B cell (primary cell): ENCODE results near the gene OR2D3. TPM values are rescaled to one million over a fixed set of nuclear protein-coding genes. Genes with fewer than 3 reads are reported as not detected.

Source experiments
- ATAC-seq: fragments of 200-7000 bp; cut with Tn5 transposase; one replicate; pipeline ENCODE4 v1.10.0; 2021; ENCODE audit warnings: low read depth, mild to moderate bottlenecking, moderate number of reproducible peaks, moderate library complexity
- CTCF ChIA-PET: fragments of 350-600 bp; sonication (Branson Sonifier 250); formaldehyde crosslinking; loops from one replicate; lab custom pipeline; 2021; ENCODE audit warnings: antibody characterized with exemption, inconsistent platforms; lab: Charles Lee
- POLR2A ChIA-PET: fragments of 350-600 bp; sonication (Branson Sonifier 250); formaldehyde crosslinking; loops from one replicate; lab custom pipeline; 2021; ENCODE audit warnings: antibody characterized with exemption; lab: Charles Lee
- DNase-seq: peaks from one replicate; pipeline ENCODE4 v3.0.0; 2013
- H2AFZ ChIP-seq: 2 replicates; pipeline ENCODE4 v1.6.1; 2012; ENCODE audit warnings: mild to moderate bottlenecking, low read depth, low read length; ENCODE audit not compliant: insufficient read depth, poor library complexity, severe bottlenecking
- H3K27ac ChIP-seq, 2 donors: 1 replicate in 1 of 2; 2 replicates in 1 of 2; pipeline ENCODE4 v1.5.1; 2012 to 2013; ENCODE audit warnings: low read length in 2 of 2, mild to moderate bottlenecking in 2 of 2, moderate library complexity in 1 of 2
- H3K27me3 ChIP-seq, 4 experiments: fragments of 200-600 bp in 1 of 4; sonication (generic) in 1 of 4; replicated peaks in 1 of 4; 1 replicate in 2 of 4; 2 replicates in 2 of 4; pipeline versions ENCODE4 v1.6.1 to v1.7.0; 2013 to 2016; ENCODE audit warnings: low read length in 3 of 4, mild to moderate bottlenecking in 2 of 4, mixed read lengths in 1 of 4, moderate library complexity in 1 of 4; ENCODE audit not compliant: insufficient read depth in 4 of 4, control insufficient read depth in 3 of 4; ENCODE audit errors: control extremely low read depth in 1 of 4
- H3K36me3 ChIP-seq, 2 experiments: replicated peaks in 1 of 2; 1 replicate in 1 of 2; 2 replicates in 1 of 2; pipeline versions ENCODE4 v1.6.1 to v1.7.1; 2013; ENCODE audit warnings: low read length in 1 of 2; ENCODE audit not compliant: insufficient read depth in 2 of 2, control insufficient read depth in 1 of 2; ENCODE audit errors: control extremely low read depth in 1 of 2, extremely low read depth in 1 of 2
- H3K4me1 ChIP-seq, 2 donors: fragments of 200-600 bp in 1 of 2; sonication (generic) in 1 of 2; 1 replicate in 1 of 2; 2 replicates in 1 of 2; pipeline versions ENCODE4 v1.5.1 to v1.6.1; 2013 to 2017; ENCODE audit warnings: low read length in 2 of 2; ENCODE audit not compliant: control insufficient read depth in 2 of 2, insufficient read depth in 2 of 2
- H3K4me2 ChIP-seq: replicated peaks from 2 replicates; pipeline ENCODE3; 2012; ENCODE audit warnings: mild to moderate bottlenecking, low read depth, low read length; ENCODE audit not compliant: poor library complexity, severe bottlenecking
- H3K4me3 ChIP-seq, 5 experiments: fragments of 200-600 bp in 1 of 5; sonication (generic) in 1 of 5; 1 replicate in 3 of 5; 2 replicates in 2 of 5; pipeline versions ENCODE4 v1.5.1 to v1.7.0; 2011 to 2016; ENCODE audit warnings: low read length in 4 of 5, mild to moderate bottlenecking in 4 of 5, low read depth in 2 of 5, control low read depth in 1 of 5, moderate library complexity in 1 of 5; ENCODE audit not compliant: insufficient read depth in 1 of 5; ENCODE audit errors: control extremely low read depth in 1 of 5, extremely low read depth in 1 of 5
- H3K79me2 ChIP-seq: fragments of 200-600 bp; sonication (generic); one replicate; pipeline ENCODE4 v1.6.0; 2016; ENCODE audit warnings: low read length; ENCODE audit not compliant: control insufficient read depth, insufficient read depth
- H3K9ac ChIP-seq: fragments of 200-600 bp; sonication (generic); 2 replicates; pipeline ENCODE4 v1.6.1; 2017; ENCODE audit warnings: mild to moderate bottlenecking, low read length, moderate library complexity
- H3K9me3 ChIP-seq, 3 donors: one replicate each; pipeline versions ENCODE4 v1.6.1 to v1.7.1; 2013; ENCODE audit warnings: low read length in 2 of 3; ENCODE audit not compliant: control insufficient read depth in 2 of 3, insufficient read depth in 1 of 3; ENCODE audit errors: control extremely low read depth in 1 of 3
- H4K20me1 ChIP-seq: 2 replicates; pipeline ENCODE4 v1.6.0; 2012; ENCODE audit warnings: mild to moderate bottlenecking, low read length; ENCODE audit not compliant: insufficient read depth, control insufficient read depth, poor library complexity, severe bottlenecking
- H3K27ac Mint-ChIP-seq: one replicate; pipeline ENCODE4 v1.8.0; 2021; ENCODE audit warnings: mixed read lengths
- H3K27me3 Mint-ChIP-seq: one replicate; pipeline ENCODE4 v1.8.0; 2021; ENCODE audit warnings: mixed read lengths
- H3K4me1 Mint-ChIP-seq: one replicate; pipeline ENCODE4 v1.8.0; 2021; ENCODE audit warnings: mixed read lengths
- H3K4me3 Mint-ChIP-seq: one replicate; pipeline ENCODE4 v1.8.0; 2021; ENCODE audit warnings: mixed read lengths
- H3K9me3 Mint-ChIP-seq: one replicate; pipeline ENCODE4 v1.8.0; 2022; ENCODE audit warnings: mixed read lengths; ENCODE audit not compliant: insufficient read depth
- CTCF ChIP-seq: fragments of 200-600 bp; IDR thresholded peaks from one replicate; pipeline ENCODE4 v1.8.0; 2022; ENCODE audit warnings: antibody characterized with exemption, mild to moderate bottlenecking
- EZH2 ChIP-seq: IDR thresholded peaks from 2 replicates; pipeline ENCODE4 v1.6.1; 2012; ENCODE audit warnings: borderline replicate concordance, low read depth, mild to moderate bottlenecking, moderate library complexity, low read length; ENCODE audit not compliant: insufficient read depth, poor library complexity, severe bottlenecking
- WGBS: methylation state at CpG from one replicate; pipeline ENCODE4 v1.1.5; 2013; ENCODE audit warnings: missing lambda C conversion rate; ENCODE audit not compliant: insufficient coverage; 5-methylcytosine and 5-hydroxymethylcytosine counted together
- intact Hi-C: fragments of 100-400 bp; cut with micrococcal nuclease; formaldehyde crosslinking; loops from one replicate; pipeline ENCODE4 v1.10.0; 2022
- polyA plus RNA-seq: library from polyadenylated mRNA; depleted of rRNA; stranded (reverse); fragments of >200 nt; gene quantifications from 2 replicates; pipeline ENCODE4 v1.2.3, GENCODE V29; 2012
- total RNA-seq, 2 donors: library from RNA; stranded (reverse); fragments of 120-200 nt in 1 of 2; gene quantifications; 1 replicate in 1 of 2; 2 replicates in 1 of 2; pipeline versions ENCODE4 v1.2.3 to v1.2.4, GENCODE V29; 2013 to 2022

OR2D3 gene
- total and polyA plus RNA-seq, 2 donors (not counting 1 experiment from before 2014, with no cell fraction given), result not detected

DNA sequence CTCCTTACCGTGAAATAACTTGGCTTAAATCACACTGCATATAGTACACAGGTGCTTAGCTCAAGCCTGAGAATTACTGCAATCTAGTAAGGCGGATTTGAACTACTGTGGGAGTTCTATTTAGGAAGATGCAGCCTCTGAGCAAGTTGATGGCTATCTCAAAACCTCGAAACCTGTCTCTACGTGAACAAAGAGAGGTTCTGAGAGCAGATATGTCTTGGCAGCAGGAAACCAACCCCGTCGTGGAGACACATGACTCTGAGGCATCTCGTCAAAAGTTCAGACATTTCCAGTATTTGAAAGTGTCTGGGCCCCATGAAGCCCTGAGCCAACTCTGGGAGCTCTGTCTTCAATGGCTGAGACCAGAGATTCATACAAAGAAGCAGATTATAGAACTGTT is 11.3 kb downstream of the OR2D3 start:
- H3K4me3 ChIP-seq, result no peak overlapping the region
- no peak for ATAC-seq
- intact Hi-C loops, result no loop called here
- TF ChIP-seq EZH2 (no peak), CTCF (no peak)
- no peaks in the 10 kb centered on the region for H3K79me2 ChIP-seq
- Mint-ChIP-seq H3K4me3 (no peak overlapping the region), H3K27me3 (no peaks in the 10 kb centered on the region), H3K27ac (no peak overlapping the region), H3K9me3 (no peaks in the 10 kb centered on the region), H3K4me1 (peaks cover 6% of the 10 kb centered on the region)
- WGBS, result 88% methylated on average over 5 of the region's 7 CpGs
- H3K4me2 ChIP-seq, result no peak overlapping the region
- H3K4me1 ChIP-seq, result peaks cover 5 to 8% of the 10 kb centered on the region in 2 donors
- H3K27ac ChIP-seq, result no peak overlapping the region
- H3K36me3 ChIP-seq, result no peaks in the 10 kb centered on the region
- ChIA-PET CTCF (no interaction called here), POLR2A (no interaction called here)
- H2AFZ ChIP-seq, result no peak overlapping the region
- no peak for DNase-seq
- peaks cover 0 to 1% (median 0%) of the 10 kb centered on the region in 3 donors for H3K9me3 ChIP-seq
- H3K27me3 ChIP-seq, result peaks cover 0 to 10% (median 0%) of the 10 kb centered on the region in 4 experiments
- H4K20me1 ChIP-seq, result no peaks in the 10 kb centered on the region
- no peak overlapping the region for H3K9ac ChIP-seq

DNA sequence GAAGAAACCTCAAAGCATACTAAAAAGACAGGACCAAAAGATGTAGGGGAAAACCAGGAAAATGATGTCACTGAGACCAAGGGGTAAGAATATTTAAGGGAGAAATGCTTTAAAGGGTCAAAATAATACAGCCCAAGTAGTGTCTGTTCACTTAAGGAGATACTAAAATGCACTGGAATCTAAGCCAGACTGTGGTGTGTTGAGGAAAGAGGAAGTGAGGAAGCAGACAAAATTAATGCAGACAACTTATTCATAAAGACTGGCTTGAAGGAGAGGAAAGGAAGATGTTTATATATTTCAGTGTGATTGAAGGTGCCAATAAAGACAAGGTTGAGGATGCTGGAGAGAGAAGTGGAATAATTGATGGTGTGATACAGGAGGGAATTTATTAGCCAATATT is 21.2 kb downstream of the OR2D3 start:
- no peaks in the 10 kb centered on the region for H3K27me3 ChIP-seq
- H3K4me1 Mint-ChIP-seq, result peaks cover 2% of the 10 kb centered on the region
- no peak overlapping the region for H3K4me2 ChIP-seq
- H2AFZ ChIP-seq, result no peak overlapping the region
- H4K20me1 ChIP-seq, result no peaks in the 10 kb centered on the region
- no peak overlapping the region for H3K4me3 ChIP-seq
- intact Hi-C loops, result no loop called here
- no peak overlapping the region for H3K27ac ChIP-seq
- no peaks in the 10 kb centered on the region for H3K79me2 ChIP-seq
- no peaks in the 10 kb centered on the region for H3K4me1 ChIP-seq
- H3K4me3 Mint-ChIP-seq, result no peak overlapping the region
- H3K9me3 Mint-ChIP-seq, result no peaks in the 10 kb centered on the region
- no peaks in the 10 kb centered on the region for H3K27me3 Mint-ChIP-seq
- ChIA-PET CTCF (no interaction called here), POLR2A (no interaction called here)
- H3K9me3 ChIP-seq, result no peaks in the 10 kb centered on the region
- H3K27ac Mint-ChIP-seq, result no peak overlapping the region
- no peak for TF ChIP-seq EZH2
- TF ChIP-seq CTCF, result no peak
- DNase-seq (no peak), ATAC-seq (no peak)
- no peak overlapping the region for H3K9ac ChIP-seq
- H3K36me3 ChIP-seq, result no peaks in the 10 kb centered on the region
